ENCODE results near the gene TPI1.
"Not testable (repeated sequence)": the region's sequence is repeated elsewhere in the genome, so short reads cannot be mapped to it uniquely, and the experiment has no call there.

TPI1 gene

DNA sequence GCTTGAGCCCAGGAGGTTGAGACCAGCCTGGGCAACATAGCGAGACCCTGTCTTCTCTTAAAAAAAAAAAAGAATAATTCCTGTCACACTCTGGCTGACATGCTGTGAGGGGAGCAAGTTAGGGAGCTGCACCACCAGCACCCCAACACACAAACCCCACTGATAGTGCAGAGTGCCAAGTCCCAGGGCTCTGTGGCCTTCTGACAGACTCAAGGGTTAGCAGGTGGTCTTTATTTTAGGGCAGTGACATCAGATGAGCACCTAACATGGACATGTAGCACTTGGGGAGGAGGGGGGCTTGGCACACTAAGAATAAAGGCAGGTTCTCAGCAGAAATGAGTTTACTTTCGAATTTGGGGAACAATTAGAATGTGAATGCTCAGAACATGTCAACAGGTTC lies 8.5 kb upstream of the TPI1 start:
- CTCF ChIA-PET = interaction anchor here (0.6 to 4.4 kb wide), 2 partner anchors 12 to 25 kb away, joined by 3 to 39 read pairs; partner anchors contain the start of gene SPSB2
- no peak overlapping the region for H3K4me3 ChIP-seq (ENCODE audit: low read depth, low read length)
- POLR2A ChIA-PET = interaction anchor here (1.1 kb wide), 1 partner anchor 9 kb away, joined by 4 read pairs; the partner anchor contains the start of gene TPI1
- DNase-seq (ENCODE audit: low read depth, low spot score) = no peak
- TF ChIP-seq, protein P1, sequence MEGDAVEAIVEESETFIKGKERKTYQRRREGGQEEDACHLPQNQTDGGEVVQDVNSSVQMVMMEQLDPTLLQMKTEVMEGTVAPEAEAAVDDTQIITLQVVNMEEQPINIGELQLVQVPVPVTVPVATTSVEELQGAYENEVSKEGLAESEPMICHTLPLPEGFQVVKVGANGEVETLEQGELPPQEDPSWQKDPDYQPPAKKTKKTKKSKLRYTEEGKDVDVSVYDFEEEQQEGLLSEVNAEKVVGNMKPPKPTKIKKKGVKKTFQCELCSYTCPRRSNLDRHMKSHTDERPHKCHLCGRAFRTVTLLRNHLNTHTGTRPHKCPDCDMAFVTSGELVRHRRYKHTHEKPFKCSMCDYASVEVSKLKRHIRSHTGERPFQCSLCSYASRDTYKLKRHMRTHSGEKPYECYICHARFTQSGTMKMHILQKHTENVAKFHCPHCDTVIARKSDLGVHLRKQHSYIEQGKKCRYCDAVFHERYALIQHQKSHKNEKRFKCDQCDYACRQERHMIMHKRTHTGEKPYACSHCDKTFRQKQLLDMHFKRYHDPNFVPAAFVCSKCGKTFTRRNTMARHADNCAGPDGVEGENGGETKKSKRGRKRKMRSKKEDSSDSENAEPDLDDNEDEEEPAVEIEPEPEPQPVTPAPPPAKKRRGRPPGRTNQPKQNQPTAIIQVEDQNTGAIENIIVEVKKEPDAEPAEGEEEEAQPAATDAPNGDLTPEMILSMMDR (IDR thresholded peaks at IDR 0.05; ENCODE audit: insufficient read depth, low read length, missing control alignments) = no peak

DNA sequence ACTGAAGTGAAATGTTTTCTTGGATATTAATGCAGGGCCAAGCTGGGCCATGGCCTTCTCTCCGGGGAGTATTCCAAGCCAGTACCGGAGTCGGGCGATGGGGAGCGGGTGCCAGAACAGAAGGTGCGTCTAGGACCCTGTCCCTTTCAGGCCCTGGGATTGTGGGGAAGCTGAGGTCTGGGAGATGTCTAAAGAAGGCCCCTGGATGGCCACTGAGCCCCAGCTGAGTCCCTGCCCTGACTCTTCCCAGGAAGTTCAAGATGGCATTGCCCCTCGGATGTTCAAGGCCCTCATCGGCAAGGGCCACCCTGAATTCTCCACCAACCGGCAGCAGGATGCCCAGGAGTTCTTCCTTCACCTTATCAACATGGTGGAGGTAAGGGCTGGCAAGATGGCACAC lies 7.2 kb upstream of the TPI1 start:
- DNase-seq (ENCODE audit: low read depth, low spot score) = no peak
- ChIA-PET CTCF (interaction anchor here (4.4 kb wide), 1 partner anchor 10 kb away, joined by 39 read pairs; the partner anchor contains the start of gene SPSB2), POLR2A (interaction anchor here (1.0 kb wide), 1 partner anchor 9 kb away, joined by 3 read pairs; no protein-coding TSS in a partner anchor)
- TF ChIP-seq, protein P1 (IDR thresholded peaks at IDR 0.05; ENCODE audit: insufficient read depth, low read length, missing control alignments) = no peak
- H3K4me3 ChIP-seq (ENCODE audit: low read depth, low read length) = no peak overlapping the region

DNA sequence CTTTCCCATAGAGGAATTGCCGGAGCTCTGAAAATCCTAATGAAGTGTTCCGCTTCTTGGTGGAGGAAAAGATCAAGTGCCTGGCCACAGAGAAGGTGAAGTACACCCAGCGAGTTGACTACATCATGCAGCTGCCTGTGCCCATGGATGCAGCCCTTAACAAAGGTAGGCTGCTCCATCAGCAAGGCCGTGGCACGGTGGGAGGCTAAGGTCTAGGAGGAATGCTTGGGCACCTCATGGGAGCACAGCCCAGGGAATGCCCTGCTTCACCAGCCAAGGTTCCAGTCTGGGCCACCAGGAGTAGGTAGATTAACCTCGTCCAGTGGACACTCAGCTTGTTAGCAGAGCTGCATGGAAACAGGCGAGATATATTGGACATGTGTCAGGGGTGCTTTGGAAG lies 6.4 kb upstream of the TPI1 start:
- CTCF ChIA-PET = interaction anchor here (4.4 kb wide), 1 partner anchor 10 kb away, joined by 39 read pairs; the partner anchor contains the start of gene SPSB2
- H3K4me3 ChIP-seq (ENCODE audit: low read depth, low read length) = no peak overlapping the region
- POLR2A ChIA-PET = no interaction called here
- DNase-seq (ENCODE audit: low read depth, low spot score) = no peak
- TF ChIP-seq, protein P1 (IDR thresholded peaks at IDR 0.05; ENCODE audit: insufficient read depth, low read length, missing control alignments) = no peak

DNA sequence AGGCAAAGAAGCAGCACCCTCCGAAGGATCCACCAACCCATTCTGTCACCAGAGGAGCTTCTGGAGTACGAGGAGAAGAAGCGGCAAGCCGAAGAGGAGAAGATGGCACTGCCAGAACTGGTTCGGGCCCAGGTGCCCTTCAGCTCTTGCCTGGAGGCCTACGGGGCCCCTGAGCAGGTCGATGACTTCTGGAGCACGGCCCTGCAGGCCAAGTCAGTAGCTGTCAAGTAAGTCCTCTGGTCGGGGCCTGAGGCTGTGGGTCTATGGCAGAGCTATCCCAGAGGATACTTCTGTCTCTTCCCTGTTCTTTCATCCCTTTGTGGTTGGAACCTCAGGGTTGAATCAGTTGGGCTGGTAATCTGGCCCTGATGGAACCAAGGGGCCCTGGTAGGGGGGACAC lies 5.9 kb upstream of the TPI1 start:
- CTCF ChIA-PET = interaction anchor here (4.4 kb wide), 1 partner anchor 9 kb away, joined by 39 read pairs; the partner anchor contains the start of gene SPSB2
- POLR2A ChIA-PET = no interaction called here
- no peak for DNase-seq (ENCODE audit: low read depth, low spot score)
- TF ChIP-seq, protein P1 (IDR thresholded peaks at IDR 0.05; ENCODE audit: insufficient read depth, low read length, missing control alignments) = no peak
- H3K4me3 ChIP-seq (ENCODE audit: low read depth, low read length) = no peak overlapping the region

DNA sequence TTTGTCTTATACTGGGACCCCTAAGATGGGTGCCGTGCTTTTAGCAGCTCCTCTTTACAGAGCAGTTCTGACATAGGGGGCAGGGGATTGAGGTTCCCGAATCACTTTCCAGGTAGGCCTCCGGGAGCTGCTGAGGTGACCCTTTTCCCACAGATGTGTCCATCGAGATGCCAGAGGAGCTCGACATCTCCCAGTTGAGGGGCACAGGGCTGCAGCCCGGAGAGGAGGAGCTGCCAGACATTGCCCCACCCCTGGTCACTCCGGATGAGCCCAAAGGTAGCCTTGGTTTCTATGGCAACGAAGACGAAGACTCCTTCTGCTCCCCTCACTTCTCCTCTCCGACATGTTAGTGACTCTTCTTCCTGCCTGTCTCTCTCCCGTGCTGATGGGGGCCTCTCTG lies 4.3 kb upstream of the TPI1 start:
- H3K4me3 ChIP-seq (ENCODE audit: low read depth, low read length) = no peak overlapping the region
- DNase-seq (ENCODE audit: low read depth, low spot score) = no peak
- CTCF ChIA-PET = interaction anchor here (1.1 kb wide), 1 partner anchor 10 kb away, joined by 3 read pairs; the partner anchor contains the start of gene SPSB2
- POLR2A ChIA-PET = interaction anchor here (1.1 kb wide), 1 partner anchor 10 kb away, joined by 4 read pairs; no protein-coding TSS in a partner anchor
- TF ChIP-seq, protein P1 (IDR thresholded peaks at IDR 0.05; ENCODE audit: insufficient read depth, low read length, missing control alignments) = no peak

DNA sequence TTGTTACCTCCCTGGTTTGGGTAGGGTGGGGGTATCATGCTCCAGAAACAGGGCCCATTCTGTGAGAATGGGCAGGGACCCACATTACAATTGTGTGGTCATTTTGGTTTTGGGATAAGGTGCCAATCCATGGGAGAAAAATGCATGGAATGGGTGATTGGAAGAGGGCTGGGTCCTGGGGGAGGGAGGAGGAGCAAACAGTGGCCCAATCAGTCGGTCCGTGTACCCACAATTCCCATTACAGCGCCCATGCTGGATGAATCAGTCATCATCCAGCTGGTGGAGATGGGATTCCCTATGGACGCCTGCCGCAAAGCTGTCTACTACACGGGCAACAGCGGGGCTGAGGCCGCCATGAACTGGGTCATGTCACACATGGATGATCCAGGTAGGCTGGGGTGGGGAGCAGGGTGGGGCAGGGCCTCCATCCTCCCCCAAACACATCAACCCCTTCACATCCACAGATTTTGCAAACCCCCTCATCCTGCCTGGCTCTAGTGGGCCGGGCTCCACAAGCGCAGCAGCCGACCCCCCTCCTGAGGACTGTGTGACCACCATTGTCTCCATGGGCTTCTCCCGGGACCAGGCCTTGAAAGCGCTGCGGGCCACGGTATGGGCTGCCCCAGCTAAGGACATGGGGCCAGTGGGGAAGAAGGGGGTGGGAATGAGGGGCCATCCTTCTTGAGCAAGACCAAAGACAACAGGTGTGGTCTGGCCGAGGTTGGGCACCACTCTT lies 3.6 kb upstream of the TPI1 start:
- CTCF ChIA-PET = interaction anchor here (1.1 to 6.5 kb wide), 2 partner anchors 9 to 10 kb away, joined by 3 to 63 read pairs; partner anchors contain the start of genes CDCA3, SPSB2 and USP5
- POLR2A ChIA-PET = interaction anchor here (1.1 to 10.2 kb wide), 2 partner anchors 11 to 12 kb away, joined by 4 to 164 read pairs; partner anchors contain the start of genes CDCA3 and USP5
- no peak overlapping the region for H3K4me3 ChIP-seq (ENCODE audit: low read depth, low read length)
- TF ChIP-seq, protein P1 (IDR thresholded peaks at IDR 0.05; ENCODE audit: insufficient read depth, low read length, missing control alignments) = no peak
- DNase-seq (ENCODE audit: low read depth, low spot score) = no peak

DNA sequence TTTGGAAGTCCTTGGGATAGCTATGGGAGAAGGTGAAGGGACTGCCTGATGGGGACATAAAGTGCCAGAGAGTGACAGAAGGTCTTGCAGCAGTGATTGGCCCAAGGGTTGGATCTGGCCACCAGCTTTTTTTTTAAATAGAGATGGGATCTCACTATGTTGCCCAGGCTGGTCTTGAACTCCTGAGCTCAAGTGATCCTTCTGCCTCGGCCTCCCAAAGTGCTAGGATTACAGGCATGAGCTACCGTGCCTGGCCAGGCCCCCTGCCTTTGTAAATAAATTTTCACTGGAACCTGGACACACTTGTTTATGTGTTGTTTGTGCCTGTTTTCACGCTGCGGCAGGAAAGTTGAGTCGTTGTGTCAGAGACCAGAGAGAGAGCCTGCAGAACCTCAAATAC lies 2.0 kb upstream of the TPI1 start:
- CTCF ChIA-PET = interaction anchor here (0.8 to 6.5 kb wide), 3 partner anchors 11 to 112 kb away, joined by 3 to 63 read pairs (median 3); partner anchors contain the start of genes CDCA3, MLF2 and USP5
- not testable (repeated sequence) for DNase-seq (ENCODE audit: low read depth, low spot score); H3K4me3 ChIP-seq (ENCODE audit: low read depth, low read length)
- POLR2A ChIA-PET = interaction anchor here (3.6 to 10.2 kb wide), 2 partner anchors 14 to 36 kb away, joined by 25 to 164 read pairs; partner anchors contain the start of genes CDCA3, P3H3 and USP5
